Thyroid gland (tissue), 4 donors: ENCODE measurements around the gene IL21R.

Experiments
- CTCF ChIP-seq, 6 experiments: fragments of 200-600 bp in 3 of 6; fragments of 450-650 bp in 3 of 6; sonication (generic) in 3 of 6; IDR thresholded peaks; one replicate each; pipeline ENCODE4 v1.5.1; 2016 to 2019; ENCODE audit warnings: antibody characterized with exemption in 6 of 6, mild to moderate bottlenecking in 2 of 6, inconsistent platforms in 1 of 6, moderate library complexity in 1 of 6
- POLR2A ChIP-seq, 2 donors: fragments of 450-650 bp; IDR thresholded peaks; one replicate each; pipeline ENCODE4 v1.6.1; 2017; ENCODE audit warnings: antibody characterized with exemption in 2 of 2, mild to moderate bottlenecking in 2 of 2, moderate library complexity in 1 of 2

- no peak for TF ChIP-seq POLR2A (IDR thresholded peaks at IDR 0.05)
- no peak for TF ChIP-seq CTCF (IDR thresholded peaks at IDR 0.05)
These were observed 29.0 kb downstream of the IL21R start for GRCh38 chr16:27430923-27431484.
